H1 (cell line): ENCODE results near the gene GABPB2.

Experiments
- EP300 ChIP-seq, 2 experiments: IDR thresholded peaks; 1 replicate in 1 of 2; 2 replicates in 1 of 2; pipeline ENCODE4 v1.6.1; 2011 to 2012; ENCODE audit warnings: low read depth in 2 of 2, low read length in 2 of 2, mild to moderate bottlenecking in 2 of 2, borderline replicate concordance in 1 of 2, inconsistent platforms in 1 of 2, moderate library complexity in 1 of 2
- EZH2 ChIP-seq: fragments of 200-600 bp; sonication (generic); IDR thresholded peaks from 2 replicates; pipeline ENCODE4 v1.7.1; 2012; ENCODE audit warnings: low read depth, mild to moderate bottlenecking, moderate library complexity, low read length, inconsistent platforms; ENCODE audit not compliant: severe bottlenecking
- HDAC2 ChIP-seq, 2 experiments: fragments of 300-600 bp in 1 of 2; sonication (generic) in 1 of 2; IDR thresholded peaks; 2 replicates each; pipeline ENCODE4 v1.6.1; 2011 to 2012; ENCODE audit warnings: low read depth in 2 of 2, low read length in 2 of 2, mild to moderate bottlenecking in 2 of 2, moderate library complexity in 2 of 2, borderline replicate concordance in 1 of 2, inconsistent platforms in 1 of 2
- MAFK ChIP-seq: IDR thresholded peaks from 2 replicates; pipeline ENCODE4 v1.6.1; 2012; ENCODE audit warnings: low read depth, mild to moderate bottlenecking, improper control_type of control experiment, low read length
- RAD21 ChIP-seq, 2 experiments: IDR thresholded peaks in 1 of 2; conservative IDR thresholded peaks in 1 of 2; 2 replicates each; pipeline ENCODE4 v1.6.1; 2011; ENCODE audit warnings: low read depth in 2 of 2, low read length in 2 of 2, improper control_type of control experiment in 1 of 2, inconsistent platforms in 1 of 2, mild to moderate bottlenecking in 1 of 2, moderate library complexity in 1 of 2
- RBBP5 ChIP-seq: IDR thresholded peaks from 2 replicates; pipeline ENCODE4 v1.7.1; 2012; ENCODE audit warnings: low read depth, mild to moderate bottlenecking, inconsistent platforms, low read length, moderate library complexity, borderline replicate concordance
- RNF2 ChIP-seq: fragments of 200-900, 300-1000 bp; sonication (generic); IDR thresholded peaks from 2 replicates; pipeline ENCODE4 v1.7.1; 2016; ENCODE audit warnings: borderline replicate concordance, low read depth, mild to moderate bottlenecking, antibody characterized with exemption, low read length; ENCODE audit not compliant: poor library complexity, severe bottlenecking; ENCODE audit errors: missing control alignments
- SIN3A ChIP-seq, 2 experiments: IDR thresholded peaks in 1 of 2; conservative IDR thresholded peaks in 1 of 2; 2 replicates each; pipeline ENCODE4 v1.6.1; 2011 to 2012; ENCODE audit warnings: low read length in 2 of 2, improper control_type of control experiment in 1 of 2, low read depth in 1 of 2, mild to moderate bottlenecking in 1 of 2
- TAF1 ChIP-seq: IDR thresholded peaks from 2 replicates; pipeline ENCODE4 v1.6.1; 2011; ENCODE audit warnings: mild to moderate bottlenecking, low read depth, low read length
- TEAD4 ChIP-seq: IDR thresholded peaks from 2 replicates; pipeline ENCODE4 v1.6.1; 2012; ENCODE audit warnings: low read depth, low read length, inconsistent platforms, mixed read lengths

DNA sequence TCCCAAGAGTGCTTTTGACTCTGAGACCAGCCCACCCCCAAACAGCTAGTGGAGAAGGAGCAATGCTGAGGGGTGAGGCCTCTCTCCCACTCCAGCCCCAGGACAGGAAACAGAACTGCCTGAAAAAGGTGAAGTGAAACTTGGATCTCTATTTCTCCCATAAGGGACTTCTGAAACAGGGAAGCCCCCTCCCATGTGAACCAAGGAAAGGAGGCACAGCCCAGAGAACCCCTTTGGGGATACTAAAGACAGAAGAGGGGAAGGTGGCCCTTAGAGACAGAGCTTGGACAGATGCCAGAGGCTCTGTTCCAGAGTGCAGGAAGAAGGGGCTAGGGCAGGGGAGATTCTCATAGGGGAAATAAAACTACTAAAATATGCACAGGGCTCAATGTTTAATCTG is 88.8 kb downstream of the GABPB2 start:
- TF ChIP-seq MAFK = no peak
- no peak for TF ChIP-seq HDAC2 (IDR thresholded peaks at IDR 0.05; ENCODE audit: borderline replicate concordance in 1 of 2, low read depth in 2 of 2, low read length in 2 of 2)
- TF ChIP-seq SIN3A (conservative IDR thresholded peaks at IDR 0.05 in 1 of 2, IDR thresholded peaks at IDR 0.05 in 1 of 2; ENCODE audit: low read depth in 1 of 2, low read length in 2 of 2) = no peak
- no peak for TF ChIP-seq RBBP5
- TF ChIP-seq EP300 (IDR thresholded peaks at IDR 0.05; ENCODE audit: borderline replicate concordance in 1 of 2, low read depth in 2 of 2, low read length in 2 of 2) = no peak
- no peak for TF ChIP-seq TAF1
- TF ChIP-seq EZH2 = no peak
- no peak for TF ChIP-seq RNF2
- TF ChIP-seq RAD21 (IDR thresholded peaks at IDR 0.05 in 1 of 2, conservative IDR thresholded peaks at IDR 0.05 in 1 of 2; ENCODE audit: low read depth in 2 of 2, low read length in 2 of 2) = no peak
- no peak for TF ChIP-seq TEAD4
